Measurements from ENCODE around the gene MAGI2. TPM values are rescaled to one million over a fixed set of nuclear protein-coding genes. Genes with fewer than 3 reads are reported as not detected.

MAGI2 gene
- total and polyA plus RNA-seq, 2 of the 13 experiments (the other 11 are each of a cell fraction or from before 2014, with no cell fraction given) = 1.5 to 3.8 TPM

- POLR2A ChIA-PET = no interaction called here
- no peaks in the 10 kb centered on the region for H3K79me2 ChIP-seq (ENCODE audit: insufficient read depth, low read length)
- no TSS peak for BruUV-seq (replicated peaks)
- H4K20me1 ChIP-seq (ENCODE audit: insufficient read depth, low read length) = no peaks in the 10 kb centered on the region
- H3K27ac ChIP-seq (ENCODE audit: extremely low read length, insufficient read depth, low read length) = no peak overlapping the region
- in situ Hi-C loops (cut with HindIII; ENCODE audit: extremely low pct_ligation_motif_present, low pct_unique_long_range_greater_than_20kb) (no loop called here), intact Hi-C loops (cut with micrococcal nuclease; ENCODE audit: unreplicated experiment) (no loop called here)
- no peak for FAIRE-seq
- H3K4me1 ChIP-seq (ENCODE audit: insufficient read depth, low read length) = peaks cover 9% of the 10 kb centered on the region; the same call in 1 of the 2 replicates
- no peaks in the 10 kb centered on the region for H3K9me3 ChIP-seq (ENCODE audit: low read length)
- H2AFZ ChIP-seq (ENCODE audit: low read length) = no peak overlapping the region
- H3K4me2 ChIP-seq (ENCODE audit: low read depth, low read length) = no peak overlapping the region
- H3K27me3 ChIP-seq (ENCODE audit: control insufficient read depth in 1 of 2, insufficient read depth in 2 of 2, low read length in 2 of 2) = no peaks in the 10 kb centered on the region
- H3K4me3 ChIP-seq (replicated peaks in 1 of 3; ENCODE audit: insufficient read depth in 1 of 3, low read depth in 2 of 3, low read length in 3 of 3) = no peak overlapping the region
- no peak for DNase-seq (ENCODE audit: low spot score)
- ATAC-seq = no peak
- H3K9ac ChIP-seq (ENCODE audit: insufficient read depth, low read depth, low read length) = no peak overlapping the region
- WGBS (ENCODE audit: low lambda C conversion rate) = 53% methylated on average over 2 of the region's 2 CpGs
- no peaks in the 10 kb centered on the region for H3K36me3 ChIP-seq (replicated peaks in 1 of 2; ENCODE audit: control insufficient read depth in 1 of 2, insufficient read depth in 2 of 2, low read length in 2 of 2)
- no peak for TF ChIP-seq RXRA (CRISPR knock-in tag; IDR thresholded peaks at IDR 0.05)
- TF ChIP-seq MNT (IDR thresholded peaks at IDR 0.05) = no peak
- TF ChIP-seq PAF1 (CRISPR knock-in tag; IDR thresholded peaks at IDR 0.05) = no peak
- no peak for TF ChIP-seq ZNF558 (CRISPR knock-in tag; IDR thresholded peaks at IDR 0.05; ENCODE audit: borderline replicate concordance)
- no peak for TF ChIP-seq TSC22D2 (CRISPR knock-in tag; IDR thresholded peaks at IDR 0.05; ENCODE audit: borderline replicate concordance)
- no peak for TF ChIP-seq ZNF547 (CRISPR knock-in tag; IDR thresholded peaks at IDR 0.05)
- no peak for TF ChIP-seq REPIN1 (CRISPR knock-in tag; IDR thresholded peaks at IDR 0.05; ENCODE audit: borderline replicate concordance, low read depth)
- TF ChIP-seq KDM4B (CRISPR knock-in tag; IDR thresholded peaks at IDR 0.05) = no peak
- TF ChIP-seq ZKSCAN5 (CRISPR knock-in tag; IDR thresholded peaks at IDR 0.05) = no peak
- TF ChIP-seq ZMAT5 (CRISPR knock-in tag; IDR thresholded peaks at IDR 0.05; ENCODE audit: borderline replicate concordance, low read depth) = no peak
- no peak for TF ChIP-seq TOE1 (CRISPR knock-in tag; IDR thresholded peaks at IDR 0.05)
- TF ChIP-seq TFE3 (CRISPR knock-in tag; IDR thresholded peaks at IDR 0.05) = no peak
- no peak for TF ChIP-seq ZNF552 (CRISPR knock-in tag; IDR thresholded peaks at IDR 0.05; ENCODE audit: borderline replicate concordance)
- no peak for TF ChIP-seq ATF1 (CRISPR knock-in tag; IDR thresholded peaks at IDR 0.05)
- CTCF ChIA-PET (ENCODE audit: low intra/inter-chr PET ratio, low total read pairs) = no interaction called here
Measured at GRCh38 chr7:78444267-78444666, 1009.2 kb downstream of the MAGI2 start.
